HepG2 (cell line): Measurements from ENCODE around the gene RRBP1. TPM values are rescaled to one million over a fixed set of nuclear protein-coding genes. Genes with fewer than 3 reads are reported as not detected.

Experiments
- BRD4 ChIP-seq: sonication (generic); formaldehyde crosslinking; IDR thresholded peaks from 2 replicates; pipeline ENCODE4 v1.4.0; 2020; ENCODE audit warnings: missing genetic modification reagents
- GLMP ChIP-seq: sonication (generic); formaldehyde crosslinking; IDR thresholded peaks from 2 replicates; pipeline ENCODE4 v1.9.0; 2021; ENCODE audit warnings: missing genetic modification reagents, mild to moderate bottlenecking, borderline replicate concordance
- JDP2 ChIP-seq: sonication (generic); formaldehyde crosslinking; IDR thresholded peaks from 2 replicates; pipeline ENCODE4 v1.8.1; 2022; ENCODE audit warnings: missing genetic modification reagents, borderline replicate concordance
- MEF2D ChIP-seq: sonication (generic); formaldehyde crosslinking; IDR thresholded peaks from 2 replicates; pipeline ENCODE4 v1.5.1; 2020; ENCODE audit warnings: mild to moderate bottlenecking, missing genetic modification reagents
- MLLT10 ChIP-seq: sonication (generic); formaldehyde crosslinking; IDR thresholded peaks from 2 replicates; pipeline ENCODE4 v1.4.0; 2020; ENCODE audit warnings: missing genetic modification reagents
- NRL ChIP-seq: sonication (generic); formaldehyde crosslinking; IDR thresholded peaks from 2 replicates; pipeline ENCODE4 v1.5.0; 2020; ENCODE audit warnings: missing genetic modification reagents, mild to moderate bottlenecking, moderate library complexity, borderline replicate concordance
- TARDBP ChIP-seq: sonication (generic); formaldehyde crosslinking; IDR thresholded peaks from 2 replicates; pipeline ENCODE4 v1.8.0; 2022; ENCODE audit warnings: mild to moderate bottlenecking, missing genetic modification reagents
- TCF12 ChIP-seq, 2 experiments: fragments of 450-650 bp in 1 of 2; sonication (generic) in 1 of 2; formaldehyde crosslinking in 1 of 2; IDR thresholded peaks; 2 replicates each; pipeline versions ENCODE4 v1.6.1 to v1.8.0; 2017 to 2022; ENCODE audit warnings: antibody characterized with exemption in 1 of 2, mild to moderate bottlenecking in 1 of 2, missing genetic modification reagents in 1 of 2, moderate library complexity in 1 of 2
- ZNF138 ChIP-seq: sonication (generic); formaldehyde crosslinking; IDR thresholded peaks from 2 replicates; pipeline ENCODE4 v1.5.0; 2020; ENCODE audit warnings: mild to moderate bottlenecking, low read depth, missing genetic modification reagents
- ZNF598 ChIP-seq: sonication (generic); formaldehyde crosslinking; IDR thresholded peaks from 2 replicates; pipeline ENCODE4 v1.5.1; 2020; ENCODE audit warnings: mild to moderate bottlenecking, missing genetic modification reagents, borderline replicate concordance
- ZNF839 ChIP-seq: sonication (generic); formaldehyde crosslinking; IDR thresholded peaks from 2 replicates; pipeline ENCODE4 v1.4.0; 2020; ENCODE audit warnings: missing genetic modification reagents, mild to moderate bottlenecking, borderline replicate concordance
- ZNF891 ChIP-seq: sonication (generic); formaldehyde crosslinking; IDR thresholded peaks from 2 replicates; pipeline ENCODE4 v1.5.0; 2020; ENCODE audit warnings: mild to moderate bottlenecking, missing genetic modification reagents
- ZSCAN21 ChIP-seq: sonication (generic); formaldehyde crosslinking; IDR thresholded peaks from 2 replicates; pipeline ENCODE4 v1.8.0; 2022; ENCODE audit warnings: mild to moderate bottlenecking, missing genetic modification reagents, moderate library complexity, borderline replicate concordance
- polyA plus RNA-seq, 8 experiments: library from polyadenylated mRNA; depleted of rRNA in 3 of 8; stranded (reverse) in 7 of 8; unstranded in 1 of 8; fragments of >200 nt; fragmentation: Illumina TruSeq in 4 of 8; extraction: Trizol in 4 of 8; gene quantifications; 2 replicates each; pipeline versions ENCODE4 v1.2.1 to v1.2.3, GENCODE V29; 2011 to 2016; ENCODE audit warnings: low read depth in 4 of 8, missing spikeins in 1 of 8, mixed read lengths in 1 of 8; ENCODE audit not compliant: insufficient read depth in 1 of 8
- total RNA-seq, 5 experiments: library from RNA; depleted of rRNA; stranded (reverse); fragments of >200 nt; fragmentation: Illumina TruSeq; extraction: Trizol; gene quantifications; 2 replicates each; pipeline ENCODE4 v1.2.3, GENCODE V29; 2016; ENCODE audit warnings: low read depth in 1 of 5
- TF ChIP-seq, protein P1 (sequence below): sonication (generic); formaldehyde crosslinking; IDR thresholded peaks from 2 replicates; pipeline ENCODE4 v1.5.1; 2020; ENCODE audit warnings: mild to moderate bottlenecking, missing genetic modification reagents
- TF ChIP-seq, protein P2 (sequence below): sonication (generic); formaldehyde crosslinking; IDR thresholded peaks from 2 replicates; pipeline ENCODE4 v1.4.0; 2020; ENCODE audit warnings: mild to moderate bottlenecking, missing genetic modification reagents
- TF ChIP-seq, protein P3 (sequence below): IDR thresholded peaks from 2 replicates; pipeline ENCODE4 v1.6.1; 2016
- TF ChIP-seq, protein P4 (sequence below): sonication (generic); formaldehyde crosslinking; IDR thresholded peaks from 2 replicates; pipeline ENCODE4 v1.5.1; 2020; ENCODE audit warnings: mild to moderate bottlenecking, missing genetic modification reagents, borderline replicate concordance

The RRBP1 gene
- total and polyA plus RNA-seq, 2 of the 13 experiments (the other 11 are each of a cell fraction or from before 2014, with no cell fraction given): 150 to 222 TPM

- TF ChIP-seq, protein P1, sequence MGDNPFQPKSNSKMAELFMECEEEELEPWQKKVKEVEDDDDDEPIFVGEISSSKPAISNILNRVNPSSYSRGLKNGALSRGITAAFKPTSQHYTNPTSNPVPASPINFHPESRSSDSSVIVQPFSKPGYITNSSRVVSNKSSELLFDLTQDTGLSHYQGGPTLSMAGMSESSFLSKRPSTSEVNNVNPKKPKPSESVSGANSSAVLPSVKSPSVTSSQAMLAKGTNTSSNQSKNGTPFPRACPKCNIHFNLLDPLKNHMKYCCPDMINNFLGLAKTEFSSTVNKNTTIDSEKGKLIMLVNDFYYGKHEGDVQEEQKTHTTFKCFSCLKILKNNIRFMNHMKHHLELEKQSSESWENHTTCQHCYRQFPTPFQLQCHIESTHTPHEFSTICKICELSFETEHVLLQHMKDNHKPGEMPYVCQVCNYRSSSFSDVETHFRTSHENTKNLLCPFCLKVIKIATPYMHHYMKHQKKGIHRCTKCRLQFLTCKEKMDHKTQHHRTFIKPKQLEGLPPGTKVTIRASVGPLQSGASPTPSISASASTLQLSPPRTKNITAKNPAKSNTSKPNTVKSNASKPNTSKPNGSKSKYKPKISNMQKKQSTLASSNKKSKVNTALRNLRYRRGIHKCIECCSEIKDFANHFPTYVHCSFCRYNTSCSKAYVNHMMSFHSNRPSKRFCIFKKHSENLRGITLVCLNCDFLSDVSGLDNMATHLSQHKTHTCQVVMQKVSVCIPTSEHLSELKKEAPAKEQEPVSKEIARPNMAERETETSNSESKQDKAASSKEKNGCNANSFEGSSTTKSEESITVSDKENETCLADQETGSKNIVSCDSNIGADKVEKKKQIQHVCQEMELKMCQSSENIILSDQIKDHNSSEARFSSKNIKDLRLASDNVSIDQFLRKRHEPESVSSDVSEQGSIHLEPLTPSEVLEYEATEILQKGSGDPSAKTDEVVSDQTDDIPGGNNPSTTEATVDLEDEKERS: no peak
- TF ChIP-seq TARDBP (CRISPR knock-in tag): no peak
- 0 out of 2 replicates have a peak, but pooled peaks have one; percentile 34 for TF ChIP-seq ZSCAN21 (CRISPR knock-in tag)
- no peak for TF ChIP-seq NRL (CRISPR knock-in tag)
- TF ChIP-seq MEF2D (CRISPR knock-in tag): no peak
- no peak for TF ChIP-seq ZNF839
- 0 out of 2 replicates have a peak, but pooled peaks have one; percentile 1 for TF ChIP-seq ZNF138
- no peak for TF ChIP-seq GLMP
- no peak for TF ChIP-seq TCF12 (IDR thresholded peaks at IDR 0.05)
- TF ChIP-seq TCF12 (CRISPR knock-in tag; IDR thresholded peaks at IDR 0.05): no peak
- TF ChIP-seq, protein P2, sequence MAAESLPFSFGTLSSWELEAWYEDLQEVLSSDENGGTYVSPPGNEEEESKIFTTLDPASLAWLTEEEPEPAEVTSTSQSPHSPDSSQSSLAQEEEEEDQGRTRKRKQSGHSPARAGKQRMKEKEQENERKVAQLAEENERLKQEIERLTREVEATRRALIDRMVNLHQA: no peak
- no peak for TF ChIP-seq JDP2
- no peak for TF ChIP-seq ZNF891
- TF ChIP-seq MLLT10 (CRISPR knock-in tag): no peak
- TF ChIP-seq, protein P3, sequence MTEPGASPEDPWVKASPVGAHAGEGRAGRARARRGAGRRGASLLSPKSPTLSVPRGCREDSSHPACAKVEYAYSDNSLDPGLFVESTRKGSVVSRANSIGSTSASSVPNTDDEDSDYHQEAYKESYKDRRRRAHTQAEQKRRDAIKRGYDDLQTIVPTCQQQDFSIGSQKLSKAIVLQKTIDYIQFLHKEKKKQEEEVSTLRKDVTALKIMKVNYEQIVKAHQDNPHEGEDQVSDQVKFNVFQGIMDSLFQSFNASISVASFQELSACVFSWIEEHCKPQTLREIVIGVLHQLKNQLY (CRISPR knock-in tag): no peak
- TF ChIP-seq BRD4 (CRISPR knock-in tag): peak; percentile 53; the same call in 1 of the 2 replicates
- TF ChIP-seq ZNF598 (CRISPR knock-in tag): no peak
- TF ChIP-seq, protein P4, sequence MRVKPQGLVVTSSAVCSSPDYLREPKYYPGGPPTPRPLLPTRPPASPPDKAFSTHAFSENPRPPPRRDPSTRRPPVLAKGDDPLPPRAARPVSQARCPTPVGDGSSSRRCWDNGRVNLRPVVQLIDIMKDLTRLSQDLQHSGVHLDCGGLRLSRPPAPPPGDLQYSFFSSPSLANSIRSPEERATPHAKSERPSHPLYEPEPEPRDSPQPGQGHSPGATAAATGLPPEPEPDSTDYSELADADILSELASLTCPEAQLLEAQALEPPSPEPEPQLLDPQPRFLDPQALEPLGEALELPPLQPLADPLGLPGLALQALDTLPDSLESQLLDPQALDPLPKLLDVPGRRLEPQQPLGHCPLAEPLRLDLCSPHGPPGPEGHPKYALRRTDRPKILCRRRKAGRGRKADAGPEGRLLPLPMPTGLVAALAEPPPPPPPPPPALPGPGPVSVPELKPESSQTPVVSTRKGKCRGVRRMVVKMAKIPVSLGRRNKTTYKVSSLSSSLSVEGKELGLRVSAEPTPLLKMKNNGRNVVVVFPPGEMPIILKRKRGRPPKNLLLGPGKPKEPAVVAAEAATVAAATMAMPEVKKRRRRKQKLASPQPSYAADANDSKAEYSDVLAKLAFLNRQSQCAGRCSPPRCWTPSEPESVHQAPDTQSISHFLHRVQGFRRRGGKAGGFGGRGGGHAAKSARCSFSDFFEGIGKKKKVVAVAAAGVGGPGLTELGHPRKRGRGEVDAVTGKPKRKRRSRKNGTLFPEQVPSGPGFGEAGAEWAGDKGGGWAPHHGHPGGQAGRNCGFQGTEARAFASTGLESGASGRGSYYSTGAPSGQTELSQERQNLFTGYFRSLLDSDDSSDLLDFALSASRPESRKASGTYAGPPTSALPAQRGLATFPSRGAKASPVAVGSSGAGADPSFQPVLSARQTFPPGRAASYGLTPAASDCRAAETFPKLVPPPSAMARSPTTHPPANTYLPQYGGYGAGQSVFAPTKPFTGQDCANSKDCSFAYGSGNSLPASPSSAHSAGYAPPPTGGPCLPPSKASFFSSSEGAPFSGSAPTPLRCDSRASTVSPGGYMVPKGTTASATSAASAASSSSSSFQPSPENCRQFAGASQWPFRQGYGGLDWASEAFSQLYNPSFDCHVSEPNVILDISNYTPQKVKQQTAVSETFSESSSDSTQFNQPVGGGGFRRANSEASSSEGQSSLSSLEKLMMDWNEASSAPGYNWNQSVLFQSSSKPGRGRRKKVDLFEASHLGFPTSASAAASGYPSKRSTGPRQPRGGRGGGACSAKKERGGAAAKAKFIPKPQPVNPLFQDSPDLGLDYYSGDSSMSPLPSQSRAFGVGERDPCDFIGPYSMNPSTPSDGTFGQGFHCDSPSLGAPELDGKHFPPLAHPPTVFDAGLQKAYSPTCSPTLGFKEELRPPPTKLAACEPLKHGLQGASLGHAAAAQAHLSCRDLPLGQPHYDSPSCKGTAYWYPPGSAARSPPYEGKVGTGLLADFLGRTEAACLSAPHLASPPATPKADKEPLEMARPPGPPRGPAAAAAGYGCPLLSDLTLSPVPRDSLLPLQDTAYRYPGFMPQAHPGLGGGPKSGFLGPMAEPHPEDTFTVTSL (CRISPR knock-in tag): peak; percentile 16; the same call in 1 of the 2 replicates
These were observed 961 bp downstream of the RRBP1 start (continued) for GRCh38 chr20:17680836-17681725.
